ENCODE results near the gene SCN9A. TPM values are rescaled to one million over a fixed set of nuclear protein-coding genes. Genes with fewer than 3 reads are reported as not detected.

SCN9A gene
- total RNA-seq, 1 experiment from 2014 or later: 1.3 TPM

DNA sequence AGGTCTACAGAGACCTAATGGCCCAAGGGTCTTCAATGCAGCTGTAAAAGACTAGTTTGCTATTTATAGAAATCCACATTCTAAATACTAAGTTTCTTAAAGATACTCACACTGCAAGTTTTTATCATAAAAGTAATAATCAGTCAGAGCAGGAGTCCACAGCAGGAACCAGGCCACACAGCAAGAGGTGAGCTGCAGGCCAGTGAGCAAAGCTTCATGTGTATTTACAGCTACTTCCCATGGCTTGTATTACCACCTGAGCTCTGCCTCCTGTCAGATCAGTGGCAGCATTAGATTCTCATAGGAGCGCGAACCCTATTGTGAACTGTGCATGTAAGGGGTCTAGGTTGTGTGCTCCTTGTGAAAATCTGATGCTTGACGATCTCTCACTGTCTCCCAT lies 6.7 kb upstream of the SCN9A start:
- H4K91ac ChIP-seq (ENCODE audit: insufficient read length, low read depth, low read length): no peak overlapping the region
- H2BK12ac ChIP-seq (ENCODE audit: insufficient read length, low read depth, low read length): no peak overlapping the region
- no CpG with 5 or more reads among the region's 3 CpGs for WGBS (ENCODE audit: extremely low coverage, insufficient read length, low lambda C conversion rate)
- no peak overlapping the region for H3K4ac ChIP-seq (ENCODE audit: low read depth, low read length)
- H3K4me2 ChIP-seq (ENCODE audit: insufficient read depth, insufficient read length, low read length): no peak overlapping the region
- no peaks in the 10 kb centered on the region; a peak in 1 of 5 replicates for H3K9me3 Mint-ChIP-seq
- H3K4me1 ChIP-seq (ENCODE audit: insufficient read depth, low read length): no peaks in the 10 kb centered on the region
- H3K9ac ChIP-seq (ENCODE audit: extremely low read depth, insufficient read length, low read length): no peak overlapping the region
- no peak overlapping the region for H2AFZ ChIP-seq (ENCODE audit: low read length)
- no peak overlapping the region for H4K8ac ChIP-seq (replicated peaks; ENCODE audit: insufficient read length, low read depth, low read length)
- H3T11ph ChIP-seq (ENCODE audit: low read length): no peak overlapping the region
- H3K27me3 Mint-ChIP-seq (ENCODE audit: low read depth): peaks cover 8% of the 10 kb centered on the region
- no peaks in the 10 kb centered on the region for H3K9me3 ChIP-seq (ENCODE audit: control insufficient read depth, low read depth, low read length)
- H2BK20ac ChIP-seq (ENCODE audit: low read depth, low read length, poor library complexity, severe bottlenecking): no peak overlapping the region
- no peaks in the 10 kb centered on the region for H3K79me2 ChIP-seq (ENCODE audit: insufficient read depth, low read length)
- no peak for DNase-seq
- H3K27me3 ChIP-seq (ENCODE audit: insufficient read depth, low read length): no peaks in the 10 kb centered on the region
- H3K18ac ChIP-seq (ENCODE audit: insufficient read length, low read depth, low read length): no peak overlapping the region
- H3K36me3 Mint-ChIP-seq (ENCODE audit: insufficient read depth in 1 of 3, low read depth in 3 of 3): no peaks in the 10 kb centered on the region
- no peak overlapping the region for H3K23ac ChIP-seq (ENCODE audit: insufficient read length, low read depth, low read length)
- TF ChIP-seq, protein P1, sequence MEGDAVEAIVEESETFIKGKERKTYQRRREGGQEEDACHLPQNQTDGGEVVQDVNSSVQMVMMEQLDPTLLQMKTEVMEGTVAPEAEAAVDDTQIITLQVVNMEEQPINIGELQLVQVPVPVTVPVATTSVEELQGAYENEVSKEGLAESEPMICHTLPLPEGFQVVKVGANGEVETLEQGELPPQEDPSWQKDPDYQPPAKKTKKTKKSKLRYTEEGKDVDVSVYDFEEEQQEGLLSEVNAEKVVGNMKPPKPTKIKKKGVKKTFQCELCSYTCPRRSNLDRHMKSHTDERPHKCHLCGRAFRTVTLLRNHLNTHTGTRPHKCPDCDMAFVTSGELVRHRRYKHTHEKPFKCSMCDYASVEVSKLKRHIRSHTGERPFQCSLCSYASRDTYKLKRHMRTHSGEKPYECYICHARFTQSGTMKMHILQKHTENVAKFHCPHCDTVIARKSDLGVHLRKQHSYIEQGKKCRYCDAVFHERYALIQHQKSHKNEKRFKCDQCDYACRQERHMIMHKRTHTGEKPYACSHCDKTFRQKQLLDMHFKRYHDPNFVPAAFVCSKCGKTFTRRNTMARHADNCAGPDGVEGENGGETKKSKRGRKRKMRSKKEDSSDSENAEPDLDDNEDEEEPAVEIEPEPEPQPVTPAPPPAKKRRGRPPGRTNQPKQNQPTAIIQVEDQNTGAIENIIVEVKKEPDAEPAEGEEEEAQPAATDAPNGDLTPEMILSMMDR (conservative IDR thresholded peaks at IDR 0.05): no peak
- H3K4me1 Mint-ChIP-seq: no peaks in the 10 kb centered on the region; a peak in 1 of 4 replicates
- H4K20me1 ChIP-seq (ENCODE audit: control insufficient read depth, insufficient read depth, insufficient read length): no peaks in the 10 kb centered on the region
- H3K56ac ChIP-seq (ENCODE audit: insufficient read length, low read depth, low read length): no peak overlapping the region
- no peaks in the 10 kb centered on the region for H3K23me2 ChIP-seq (ENCODE audit: insufficient read length, low read depth, low read length, poor library complexity, severe bottlenecking)
- no peak overlapping the region for H2BK15ac ChIP-seq (ENCODE audit: low read depth, low read length)
- H3K27ac ChIP-seq (ENCODE audit: insufficient read length, low read depth, low read length): no peak overlapping the region
- H3K27ac Mint-ChIP-seq: no peak overlapping the region
- no peak overlapping the region for H3K4me3 Mint-ChIP-seq
- H3K79me1 ChIP-seq (ENCODE audit: insufficient read depth, low read depth, low read length, poor library complexity, severe bottlenecking): no peaks in the 10 kb centered on the region
- no peak overlapping the region for H4K5ac ChIP-seq (ENCODE audit: insufficient read length, low read depth, low read length)
- H3K14ac ChIP-seq (ENCODE audit: insufficient read depth, low read length): no peak overlapping the region
- H2BK5ac ChIP-seq (ENCODE audit: insufficient read length, low read length): no peak overlapping the region
- H2BK120ac ChIP-seq (ENCODE audit: low read depth, low read length, poor library complexity, severe bottlenecking): no peak overlapping the region
- H2AK5ac ChIP-seq (ENCODE audit: insufficient read length, low read length): no peak overlapping the region

Data from H9 (cell line).